ENCODE measurements around the gene DDX41. TPM values are rescaled to one million over a fixed set of nuclear protein-coding genes. Genes with fewer than 3 reads are reported as not detected.

DDX41 gene
- total RNA-seq, 2 donors from 2014 or later = 40.9 to 45.5 TPM

- peaks cover 0 to 12% of the 10 kb centered on the region in 2 donors for H3K4me1 ChIP-seq
- no peaks in the 10 kb centered on the region for H3K9me3 ChIP-seq
- no peak overlapping the region for H3K27ac ChIP-seq
- no peaks in the 10 kb centered on the region for H3K27me3 ChIP-seq
- TF ChIP-seq, protein P1, sequence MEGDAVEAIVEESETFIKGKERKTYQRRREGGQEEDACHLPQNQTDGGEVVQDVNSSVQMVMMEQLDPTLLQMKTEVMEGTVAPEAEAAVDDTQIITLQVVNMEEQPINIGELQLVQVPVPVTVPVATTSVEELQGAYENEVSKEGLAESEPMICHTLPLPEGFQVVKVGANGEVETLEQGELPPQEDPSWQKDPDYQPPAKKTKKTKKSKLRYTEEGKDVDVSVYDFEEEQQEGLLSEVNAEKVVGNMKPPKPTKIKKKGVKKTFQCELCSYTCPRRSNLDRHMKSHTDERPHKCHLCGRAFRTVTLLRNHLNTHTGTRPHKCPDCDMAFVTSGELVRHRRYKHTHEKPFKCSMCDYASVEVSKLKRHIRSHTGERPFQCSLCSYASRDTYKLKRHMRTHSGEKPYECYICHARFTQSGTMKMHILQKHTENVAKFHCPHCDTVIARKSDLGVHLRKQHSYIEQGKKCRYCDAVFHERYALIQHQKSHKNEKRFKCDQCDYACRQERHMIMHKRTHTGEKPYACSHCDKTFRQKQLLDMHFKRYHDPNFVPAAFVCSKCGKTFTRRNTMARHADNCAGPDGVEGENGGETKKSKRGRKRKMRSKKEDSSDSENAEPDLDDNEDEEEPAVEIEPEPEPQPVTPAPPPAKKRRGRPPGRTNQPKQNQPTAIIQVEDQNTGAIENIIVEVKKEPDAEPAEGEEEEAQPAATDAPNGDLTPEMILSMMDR (IDR thresholded peaks at IDR 0.05) = no peak
- H3K4me3 ChIP-seq = no peak overlapping the region
- H3K36me3 ChIP-seq = peaks cover 87% of the 10 kb centered on the region
- no peak for DNase-seq (ENCODE audit: low spot score)
Measured at GRCh38 chr5:177527595-177527994, 10.8 kb upstream of the DDX41 start.

- Histone ChIP-seq H3K27me3 (no peaks in the 10 kb centered on the region), H3K9me3 (no peaks in the 10 kb centered on the region), H3K36me3 (peaks cover 85% of the 10 kb centered on the region), H3K27ac (no peak overlapping the region), H3K4me3 (no peak overlapping the region), H3K4me1 (peaks cover 0 to 12% of the 10 kb centered on the region in 2 donors)
- no peak for DNase-seq (ENCODE audit: low spot score)
- TF ChIP-seq, protein P1 (IDR thresholded peaks at IDR 0.05) = no peak
Measured at GRCh38 chr5:177526791-177527190, 10.0 kb upstream of the DDX41 start.

- TF ChIP-seq, protein P1 (IDR thresholded peaks at IDR 0.05) = no peak
- Histone ChIP-seq H3K4me1 (peaks cover 0 to 12% of the 10 kb centered on the region in 2 donors), H3K36me3 (peaks cover 85% of the 10 kb centered on the region), H3K27ac (no peak overlapping the region), H3K9me3 (no peaks in the 10 kb centered on the region), H3K27me3 (no peaks in the 10 kb centered on the region), H3K4me3 (no peak overlapping the region)
- no peak for DNase-seq (ENCODE audit: low spot score)
Measured at GRCh38 chr5:177526191-177526590, 9.4 kb upstream of the DDX41 start.

DNA sequence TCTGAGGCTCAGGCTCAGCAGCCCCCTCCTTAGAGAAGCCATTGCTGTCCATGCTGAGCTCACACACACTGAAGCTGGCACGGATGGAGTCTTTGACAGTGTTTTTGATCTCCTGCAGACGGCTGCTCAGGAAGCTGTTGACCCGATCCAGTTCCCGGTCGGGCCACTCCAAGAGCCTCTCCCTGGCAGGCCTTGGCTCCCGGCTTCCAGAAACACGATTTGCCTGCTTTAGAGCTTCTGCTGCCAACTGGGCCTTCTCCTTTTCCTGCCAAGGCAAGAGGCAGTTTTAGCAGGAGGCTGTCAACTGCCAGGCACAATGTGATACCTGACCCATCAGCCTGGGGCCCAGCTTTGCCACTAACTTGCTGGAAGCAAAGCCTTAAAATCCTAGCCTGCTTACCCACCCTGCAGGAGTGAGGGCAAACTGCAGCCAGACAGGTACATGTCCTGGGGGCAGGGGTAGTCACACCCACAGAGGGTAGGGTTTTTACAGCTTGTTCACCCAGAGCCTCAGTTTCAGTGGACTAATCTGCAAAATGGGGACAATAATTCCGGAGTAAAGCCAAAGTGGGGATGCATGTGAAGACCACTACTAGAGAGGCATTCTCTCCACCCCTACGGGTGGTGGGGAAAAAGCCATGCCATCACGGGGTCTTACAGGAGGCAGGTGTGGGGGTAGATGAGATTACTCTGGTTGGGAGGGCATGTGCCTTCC, 8.3 kb upstream of the DDX41 start:
- Histone ChIP-seq H3K27me3 (no peaks in the 10 kb centered on the region), H3K27ac (no peak overlapping the region)

GRCh38 chr5:177524539-177524900, 7.8 kb upstream of the DDX41 start:
- TF ChIP-seq, protein P1 (IDR thresholded peaks at IDR 0.05) = no peak
- H3K9me3 ChIP-seq = no peaks in the 10 kb centered on the region
- H3K27me3 ChIP-seq = no peaks in the 10 kb centered on the region
- H3K36me3 ChIP-seq = peaks cover 85% of the 10 kb centered on the region
- no peak overlapping the region for H3K4me3 ChIP-seq
- H3K27ac ChIP-seq = no peak overlapping the region
- DNase-seq (ENCODE audit: low spot score) = no peak
- no peaks in the 10 kb centered on the region for H3K4me1 ChIP-seq

More for the DNA sequence above, 8.3 kb upstream of the DDX41 start:
- DNase-seq (ENCODE audit: low spot score) = no peak
- Histone ChIP-seq H3K4me3 (no peak overlapping the region), H3K36me3 (peaks cover 85% of the 10 kb centered on the region), H3K9me3 (no peaks in the 10 kb centered on the region), H3K4me1 (peaks cover 0 to 5% of the 10 kb centered on the region in 2 donors)
- TF ChIP-seq, protein P1 (IDR thresholded peaks at IDR 0.05) = no peak

All from right atrium auricular region (tissue), 2 donors.